Measurements from ENCODE around the gene TAF7.
"Not testable (repeated sequence)": the region's sequence is repeated elsewhere in the genome, so short reads cannot be mapped to it uniquely, and the experiment has no call there.

Gene TAF7, protein sequence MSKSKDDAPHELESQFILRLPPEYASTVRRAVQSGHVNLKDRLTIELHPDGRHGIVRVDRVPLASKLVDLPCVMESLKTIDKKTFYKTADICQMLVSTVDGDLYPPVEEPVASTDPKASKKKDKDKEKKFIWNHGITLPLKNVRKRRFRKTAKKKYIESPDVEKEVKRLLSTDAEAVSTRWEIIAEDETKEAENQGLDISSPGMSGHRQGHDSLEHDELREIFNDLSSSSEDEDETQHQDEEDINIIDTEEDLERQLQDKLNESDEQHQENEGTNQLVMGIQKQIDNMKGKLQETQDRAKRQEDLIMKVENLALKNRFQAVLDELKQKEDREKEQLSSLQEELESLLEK

DNA sequence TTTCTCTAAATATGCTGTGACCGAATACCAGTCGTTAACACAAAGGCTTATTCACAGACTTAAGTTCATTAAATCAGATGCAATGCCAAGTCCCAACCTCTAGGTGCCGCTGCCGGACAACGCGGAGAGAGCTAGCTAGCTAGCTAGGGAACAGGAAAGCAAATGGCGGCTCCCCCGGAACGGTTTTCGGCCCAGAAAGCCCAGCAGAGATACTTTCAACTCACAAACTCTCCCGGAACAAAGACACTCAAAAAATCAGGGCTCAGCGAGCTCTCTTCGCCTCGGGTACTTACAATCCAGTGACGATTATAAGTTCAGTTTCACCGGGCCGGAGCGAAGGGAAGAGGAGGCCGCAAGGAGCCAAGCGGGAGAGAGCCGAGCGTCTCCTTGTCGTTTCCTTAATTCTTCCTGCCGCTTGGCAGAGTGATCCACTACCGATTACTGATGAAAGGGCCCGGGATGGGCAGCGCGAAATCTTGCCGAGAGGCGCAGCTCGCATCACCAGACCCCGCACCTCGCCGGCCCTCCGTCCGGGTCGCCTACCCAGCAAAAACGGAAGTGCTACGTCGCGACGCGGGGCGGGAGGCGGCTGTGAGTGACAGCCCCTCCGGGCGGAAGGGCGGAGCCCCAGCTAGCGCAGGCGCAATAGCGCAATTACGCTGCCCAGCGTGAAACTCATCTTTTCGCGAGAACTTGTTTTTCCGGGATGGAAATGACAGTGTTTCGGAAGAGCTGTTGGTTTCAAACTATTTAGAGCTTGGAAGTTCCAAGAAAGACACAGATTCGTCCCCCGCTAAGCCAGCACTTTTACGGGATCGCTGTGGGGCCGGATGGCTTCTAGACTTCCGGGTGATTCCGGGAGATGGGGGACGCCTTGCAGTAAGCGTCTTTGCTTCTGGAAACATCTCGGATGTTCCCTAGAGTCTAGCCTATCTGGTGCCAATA, at the start of gene TAF7:
TAF7 (minus strand) TSS at position 560 of the 945 bp plus-strand sequence. CDS start 740 bp downstream, outside the sequence.
- DNase-seq = peak; percentile 94

DNA sequence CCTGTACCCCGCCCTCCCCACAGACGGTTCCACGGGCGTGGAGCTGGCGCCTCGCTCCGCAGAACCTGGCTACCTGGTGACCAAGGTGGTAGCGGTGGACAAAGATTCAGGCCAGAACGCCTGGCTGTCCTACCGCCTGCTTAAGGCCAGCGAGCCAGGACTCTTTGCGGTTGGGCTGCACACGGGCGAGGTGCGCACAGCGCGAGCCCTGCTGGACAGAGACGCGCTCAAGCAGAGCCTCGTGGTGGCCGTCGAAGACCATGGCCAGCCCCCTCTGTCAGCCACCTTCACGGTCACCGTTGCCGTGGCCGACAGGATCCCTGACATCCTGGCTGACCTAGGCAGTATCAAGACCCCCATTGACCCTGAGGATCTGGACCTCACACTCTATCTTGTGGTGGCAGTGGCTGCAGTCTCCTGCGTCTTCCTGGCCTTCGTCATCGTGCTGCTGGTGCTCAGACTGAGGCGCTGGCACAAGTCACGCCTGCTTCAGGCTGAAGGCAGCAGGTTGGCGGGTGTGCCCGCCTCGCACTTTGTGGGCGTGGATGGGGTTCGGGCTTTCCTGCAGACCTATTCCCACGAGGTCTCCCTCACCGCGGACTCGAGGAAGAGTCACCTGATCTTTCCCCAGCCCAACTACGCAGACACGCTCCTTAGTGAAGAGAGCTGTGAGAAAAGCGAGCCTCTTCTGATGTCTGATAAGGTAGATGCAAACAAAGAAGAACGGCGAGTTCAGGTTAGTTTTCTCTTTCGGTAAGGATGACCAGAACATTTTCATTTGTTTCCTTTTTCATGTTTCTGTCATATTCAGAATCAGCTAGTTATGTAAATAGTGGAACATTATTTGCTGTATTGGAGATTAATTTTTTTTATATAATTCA, 45.7 kb upstream of the TAF7 start:
- no peak for DNase-seq

GRCh38 chr5:141363952-141364660, 43.5 kb upstream of the TAF7 start, which contains the start of gene PCDHGA5:
PCDHGA5 (plus strand) TSS chr5:141364162; CDS start chr5:141364331, 169 bp downstream.
- no peak for DNase-seq

DNA sequence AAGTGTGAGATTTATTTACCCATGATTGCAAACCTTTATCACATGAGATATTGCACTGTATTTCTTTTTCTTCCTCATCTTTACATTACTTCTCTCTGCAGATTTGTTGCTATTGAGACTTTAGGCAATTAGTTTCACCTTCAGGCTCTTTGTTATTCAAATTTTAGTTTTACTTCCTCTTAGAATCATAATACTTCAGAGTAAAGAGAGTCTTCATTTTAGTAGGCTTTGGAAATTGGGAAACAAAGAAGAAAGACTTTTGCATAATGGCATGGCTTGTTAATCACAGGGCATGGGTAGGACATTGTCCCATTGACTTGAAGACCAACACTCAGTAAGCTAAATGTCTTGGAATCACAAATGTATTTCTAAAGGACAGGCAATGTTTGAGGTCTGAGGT, 42.1 kb upstream of the TAF7 start:
- no peak for DNase-seq

- no peak for DNase-seq
Observed at GRCh38 chr5:141360685-141361084, 40.1 kb upstream of the TAF7 start.

- DNase-seq = peak; percentile 16
Observed at GRCh38 chr5:141359790-141360426, 39.3 kb upstream of the TAF7 start, which contains the start of gene PCDHGB2. PCDHGB2 (plus strand) TSS chr5:141359994; CDS start chr5:141360136, 142 bp downstream.

GRCh38 chr5:141356950-141357349, 36.4 kb upstream of the TAF7 start:
- DNase-seq = no peak

DNA sequence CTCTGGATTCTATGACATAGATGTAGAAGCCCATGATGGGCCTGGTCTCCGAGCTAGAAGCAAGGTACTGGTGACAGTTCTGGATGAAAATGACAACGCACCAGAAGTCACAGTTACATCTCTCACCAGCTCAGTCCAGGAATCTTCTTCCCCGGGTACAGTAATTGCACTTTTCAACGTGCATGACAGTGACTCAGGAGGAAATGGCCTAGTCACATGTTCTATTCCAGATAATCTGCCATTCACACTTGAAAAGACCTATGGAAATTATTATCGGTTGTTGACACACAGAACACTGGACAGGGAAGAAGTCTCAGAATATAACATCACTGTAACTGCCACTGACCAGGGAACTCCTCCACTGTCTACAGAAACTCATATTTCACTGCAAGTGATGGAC, 35.5 kb upstream of the TAF7 start:
- no peak for DNase-seq

DNA sequence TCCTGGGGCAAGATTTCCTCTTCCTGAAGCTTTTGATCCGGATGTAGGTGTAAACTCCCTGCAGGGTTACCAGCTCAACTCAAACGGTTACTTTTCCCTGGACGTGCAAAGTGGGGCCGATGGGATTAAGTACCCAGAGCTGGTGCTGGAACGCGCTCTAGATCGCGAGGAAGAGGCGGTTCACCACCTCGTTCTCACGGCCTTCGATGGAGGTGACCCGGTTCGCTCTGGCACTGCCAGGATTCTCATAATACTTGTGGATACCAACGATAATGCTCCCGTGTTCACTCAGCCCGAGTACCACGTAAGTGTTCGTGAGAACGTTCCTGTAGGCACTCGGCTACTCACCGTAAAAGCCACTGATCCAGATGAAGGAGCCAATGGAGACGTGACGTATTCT, 35.1 kb upstream of the TAF7 start:
- no peak for DNase-seq

DNA sequence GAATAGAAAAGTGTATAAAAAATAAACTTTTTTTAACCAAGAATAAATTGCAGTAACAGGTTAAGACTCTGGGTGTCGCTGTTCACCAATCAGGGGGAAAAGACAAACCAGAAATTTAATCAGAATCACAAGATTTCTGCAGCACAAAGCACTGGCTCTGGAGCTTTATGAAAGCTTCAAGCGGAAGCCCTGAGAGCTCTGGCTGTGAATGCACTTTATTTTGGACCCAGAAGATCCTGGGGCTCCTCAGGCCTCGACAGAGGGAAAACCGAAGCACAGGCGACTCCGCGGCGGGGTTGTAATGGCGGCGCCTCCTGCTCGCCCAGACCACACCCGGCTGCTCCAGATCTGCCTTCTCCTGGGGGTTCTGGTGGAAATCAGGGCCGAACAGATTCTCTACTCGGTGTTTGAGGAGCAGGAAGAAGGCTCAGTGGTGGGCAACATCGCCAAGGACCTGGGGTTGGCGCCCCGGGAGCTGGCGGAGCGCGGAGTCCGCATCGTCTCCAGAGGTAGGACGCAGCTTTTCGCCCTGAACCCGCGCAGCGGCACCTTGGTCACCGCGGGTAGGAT, 34.4 kb upstream of the TAF7 start, which contains the start of gene PCDHGA4:
PCDHGA4 (plus strand) TSS at position 122 of the 570 bp plus-strand sequence; CDS start at position 209, 87 bp downstream.
- no peak for DNase-seq

DNA sequence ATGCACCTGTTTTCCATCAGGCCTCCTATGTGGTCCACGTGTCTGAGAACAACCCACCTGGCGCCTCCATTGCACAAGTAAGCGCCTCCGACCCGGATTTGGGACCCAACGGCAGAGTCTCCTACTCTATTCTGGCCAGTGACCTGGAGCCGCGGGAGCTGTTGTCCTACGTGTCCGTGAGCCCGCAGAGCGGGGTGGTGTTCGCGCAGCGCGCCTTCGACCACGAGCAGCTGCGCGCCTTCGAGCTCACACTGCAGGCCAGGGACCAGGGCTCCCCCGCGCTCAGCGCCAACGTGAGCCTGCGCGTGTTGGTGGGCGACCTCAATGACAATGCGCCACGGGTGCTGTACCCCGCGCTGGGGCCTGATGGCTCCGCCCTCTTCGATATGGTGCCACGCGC, 31.0 kb upstream of the TAF7 start:
- no peak for DNase-seq

DNA sequence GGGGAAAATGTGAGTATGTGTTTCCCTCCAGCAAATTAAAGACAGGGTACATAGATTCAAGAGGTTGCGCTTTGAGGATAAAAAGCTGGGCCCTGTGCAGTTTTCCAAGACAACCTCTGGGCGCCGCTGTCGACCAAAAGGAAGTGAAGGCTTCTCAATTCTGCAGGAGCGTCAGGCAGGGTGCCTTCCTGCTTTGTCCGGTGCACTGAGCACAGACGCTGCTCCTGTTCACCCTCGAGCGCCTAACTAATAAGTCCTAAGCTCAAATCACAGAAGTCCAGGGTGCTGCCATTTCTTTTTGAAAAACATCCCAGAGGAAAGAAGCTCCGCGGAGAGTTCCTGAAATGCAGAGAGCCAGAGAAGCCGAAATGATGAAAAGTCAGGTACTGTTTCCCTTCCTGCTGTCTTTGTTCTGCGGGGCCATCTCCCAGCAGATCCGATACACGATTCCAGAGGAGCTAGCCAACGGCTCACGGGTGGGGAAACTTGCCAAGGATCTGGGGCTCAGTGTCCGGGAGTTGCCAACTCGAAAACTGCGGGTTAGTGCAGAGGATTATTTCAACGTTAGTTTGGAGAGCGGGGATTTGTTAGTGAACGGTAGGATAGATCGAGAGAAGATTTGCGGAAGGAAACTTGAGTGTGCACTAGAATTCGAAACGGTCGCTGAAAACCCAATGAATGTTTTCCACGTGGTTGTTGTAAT, 29.5 kb upstream of the TAF7 start, which contains the start of gene PCDHGB1:
PCDHGB1 (plus strand) TSS at position 183 of the 703 bp plus-strand sequence; CDS start at position 345, 162 bp downstream.
- DNase-seq = peak; percentile 35

DNA sequence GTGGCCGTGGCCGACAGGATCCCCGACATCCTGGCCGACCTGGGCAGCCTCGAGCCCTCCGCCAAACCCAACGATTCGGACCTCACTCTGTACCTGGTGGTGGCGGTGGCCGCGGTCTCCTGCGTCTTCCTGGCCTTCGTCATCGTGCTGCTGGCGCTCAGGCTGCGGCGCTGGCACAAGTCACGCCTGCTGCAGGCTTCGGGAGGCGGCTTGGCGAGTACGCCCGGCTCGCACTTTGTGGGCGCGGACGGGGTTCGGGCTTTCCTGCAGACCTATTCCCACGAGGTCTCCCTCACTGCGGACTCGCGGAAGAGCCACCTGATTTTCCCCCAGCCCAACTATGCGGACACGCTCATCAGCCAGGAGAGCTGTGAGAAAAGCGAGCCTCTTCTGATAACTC, 25.4 kb upstream of the TAF7 start:
- DNase-seq = not testable (repeated sequence)

- no peak for DNase-seq
Observed at GRCh38 chr5:141345327-141345726, 24.7 kb upstream of the TAF7 start.

DNA sequence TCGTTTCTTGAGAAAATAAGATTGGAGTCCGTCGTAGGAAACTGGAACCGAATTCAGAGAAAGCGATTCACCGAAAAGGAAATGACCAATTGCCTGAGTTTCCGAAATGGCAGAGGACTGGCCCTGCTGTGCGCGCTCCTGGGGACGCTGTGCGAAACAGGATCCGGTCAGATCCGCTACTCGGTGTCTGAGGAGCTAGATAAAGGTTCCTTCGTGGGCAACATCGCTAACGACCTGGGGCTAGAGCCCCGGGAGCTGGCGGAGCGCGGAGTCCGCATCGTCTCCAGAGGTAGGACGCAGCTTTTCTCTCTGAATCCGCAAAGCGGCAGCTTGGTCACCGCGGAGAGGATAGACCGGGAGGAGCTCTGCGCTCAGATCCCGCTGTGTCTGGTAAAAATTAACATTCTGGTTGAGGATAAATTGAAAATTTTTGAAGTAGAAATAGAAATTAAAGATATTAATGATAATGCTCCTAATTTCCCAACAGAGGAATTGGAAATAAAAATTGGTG, 23.4 kb upstream of the TAF7 start:
- no peak for DNase-seq

GRCh38 chr5:141343242-141343952, 22.8 kb upstream of the TAF7 start, which contains the start of gene PCDHGA3:
PCDHGA3 (plus strand) TSS chr5:141343829; CDS start chr5:141344034, 205 bp downstream.
- peak; percentile 30 for DNase-seq

DNA sequence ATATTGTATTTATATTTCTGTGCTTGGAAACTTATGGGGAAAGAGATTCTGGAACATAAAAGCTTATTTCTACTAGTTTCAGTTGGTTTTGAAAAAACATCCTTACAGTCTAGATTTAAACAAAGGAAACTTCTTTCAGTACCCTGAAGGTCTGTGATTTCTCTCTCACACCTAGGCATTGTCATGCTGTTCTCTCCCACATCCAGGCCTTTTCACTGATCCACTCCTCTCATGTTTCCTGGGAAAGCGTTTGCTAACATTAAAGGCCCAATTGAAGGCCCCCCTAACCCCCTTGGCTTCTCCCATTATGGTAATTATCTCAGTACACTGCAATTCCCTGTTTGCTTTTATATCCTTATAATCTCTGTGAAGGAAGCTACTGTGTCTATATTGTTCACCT, 22.2 kb upstream of the TAF7 start:
- no peak for DNase-seq

GRCh38 chr5:141340781-141341354, 20.3 kb upstream of the TAF7 start:
- not testable (repeated sequence) for DNase-seq
